Stimulated activated CD8-positive, alpha-beta memory T cell treated with anti-CD3 and anti-CD28 coated beads, Interleukin-7, amount 100 ng/mL, for 24 hours (primary cell): ENCODE measurements around the gene LGALS9C.
A peak's percentile ranks its signal among the peaks of the same experiment; 100 is the strongest.
"Not testable (repeated sequence)": the region's sequence is repeated elsewhere in the genome, so short reads cannot be mapped to it uniquely, and the experiment has no call there.

Experiments
- DNase-seq: peaks from one replicate; pipeline ENCODE4 v3.0.0-alpha.2; 2020; ENCODE audit warnings: low read depth

Gene LGALS9C

DNA sequence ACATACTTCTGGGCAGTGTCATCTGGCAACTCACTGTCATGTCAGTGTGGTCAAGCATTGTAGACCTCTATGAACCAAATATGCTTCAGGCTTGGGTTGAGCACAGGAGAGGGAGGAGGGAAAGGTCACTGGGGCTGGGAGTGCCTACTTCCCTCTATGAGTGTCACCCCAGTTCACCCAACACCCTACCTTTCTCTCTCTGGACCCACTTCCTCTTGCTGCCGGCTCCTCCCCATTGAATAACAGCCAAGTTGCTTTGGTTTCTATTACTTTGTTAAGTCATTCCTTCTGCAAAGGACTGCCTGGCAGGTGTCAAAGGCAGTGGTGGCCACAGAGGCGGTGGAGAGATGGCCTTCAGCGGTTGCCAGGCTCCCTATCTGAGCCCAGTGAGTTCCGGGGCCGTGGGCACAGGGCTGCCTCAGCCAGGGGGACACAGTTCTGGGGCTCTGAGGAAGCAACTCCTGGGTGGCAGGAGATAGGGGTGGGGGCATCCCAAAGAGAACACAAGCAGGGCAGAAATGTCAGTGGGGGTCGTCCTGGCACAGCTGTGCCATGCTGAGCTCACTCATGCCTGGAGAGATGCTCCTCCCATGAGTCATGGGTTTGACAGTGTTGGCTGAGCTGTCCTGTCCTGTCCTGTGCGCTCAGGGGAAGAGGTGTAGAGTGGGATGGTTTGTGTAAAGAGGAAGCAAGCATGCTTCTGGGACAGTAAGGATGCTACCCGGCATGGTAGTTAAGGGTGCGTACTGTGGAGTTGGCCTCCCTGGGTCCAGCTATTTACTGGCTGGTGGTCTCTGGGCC is at the start of gene LGALS9C:
TSS of gene LGALS9C (plus strand) at position 282 of the 801 bp plus-strand sequence. CDS start at position 348, 66 bp downstream.
- DNase-seq = not testable (repeated sequence)

DNA sequence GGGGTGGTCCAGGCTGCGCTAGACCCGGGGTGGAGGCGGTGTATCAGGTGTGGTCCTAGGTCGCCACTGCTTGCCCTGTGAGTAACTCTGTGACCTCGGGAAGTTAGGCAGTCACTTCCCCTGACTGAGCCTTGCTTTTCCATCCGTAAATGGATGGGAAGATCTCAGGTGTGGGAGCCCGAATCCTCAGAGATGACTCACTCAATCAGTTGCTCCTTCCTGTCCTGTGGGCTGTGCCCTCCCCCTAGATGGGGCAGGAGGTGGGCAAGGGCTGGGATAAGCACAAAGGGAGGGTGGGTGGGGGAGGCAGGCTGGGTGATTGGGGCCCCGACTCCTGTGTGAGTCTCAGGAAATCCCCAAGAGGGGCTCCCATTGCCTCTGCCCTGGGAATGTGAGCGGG is 44.4 kb upstream of the LGALS9C start:
- DNase-seq = not testable (repeated sequence)

DNA sequence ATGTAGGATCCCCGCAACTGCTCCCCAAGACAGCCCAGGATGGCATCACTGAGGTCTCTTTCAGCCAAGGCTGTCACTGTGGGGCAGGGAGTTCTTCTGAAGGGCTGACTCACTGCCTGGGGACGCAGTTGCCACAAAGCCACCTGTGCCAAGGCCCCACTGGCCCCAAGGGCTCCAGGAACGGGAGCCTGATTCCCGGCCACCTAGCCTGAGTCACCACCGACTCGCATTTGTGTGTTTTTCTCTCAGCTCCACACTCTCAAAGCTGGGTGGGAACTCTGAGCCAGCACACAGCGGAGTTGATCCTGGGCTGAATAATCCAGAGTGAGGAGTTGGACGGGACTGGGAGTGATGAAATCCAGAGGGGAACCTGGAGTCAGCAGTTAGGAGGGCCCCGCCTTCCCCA is 37.1 kb upstream of the LGALS9C start:
- DNase-seq = not testable (repeated sequence)

- peak; percentile 4 for DNase-seq
Measured at GRCh38 chr17:18442093-18442492, 34.5 kb upstream of the LGALS9C start.

DNA sequence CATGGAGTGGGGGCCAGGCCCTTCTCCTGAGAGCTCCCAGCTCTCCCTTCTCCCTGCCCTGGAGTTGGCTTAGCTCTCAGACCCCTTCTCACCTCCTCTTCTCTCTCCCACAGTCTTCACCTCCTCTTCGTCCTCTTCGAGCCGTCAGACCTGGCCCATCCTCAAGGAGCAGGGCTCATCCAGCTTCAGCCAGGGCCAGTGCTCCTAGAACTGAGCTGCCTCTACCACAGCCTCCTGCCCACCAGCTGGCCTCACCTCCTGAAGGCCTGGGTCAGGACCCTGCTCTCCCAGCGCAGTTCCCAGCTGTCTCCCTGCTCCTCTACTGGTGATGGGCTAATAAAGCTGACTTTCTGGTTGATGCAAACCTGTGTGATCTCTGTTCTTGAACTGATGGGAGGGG is 34.1 kb upstream of the LGALS9C start:
- not testable (repeated sequence) for DNase-seq

DNA sequence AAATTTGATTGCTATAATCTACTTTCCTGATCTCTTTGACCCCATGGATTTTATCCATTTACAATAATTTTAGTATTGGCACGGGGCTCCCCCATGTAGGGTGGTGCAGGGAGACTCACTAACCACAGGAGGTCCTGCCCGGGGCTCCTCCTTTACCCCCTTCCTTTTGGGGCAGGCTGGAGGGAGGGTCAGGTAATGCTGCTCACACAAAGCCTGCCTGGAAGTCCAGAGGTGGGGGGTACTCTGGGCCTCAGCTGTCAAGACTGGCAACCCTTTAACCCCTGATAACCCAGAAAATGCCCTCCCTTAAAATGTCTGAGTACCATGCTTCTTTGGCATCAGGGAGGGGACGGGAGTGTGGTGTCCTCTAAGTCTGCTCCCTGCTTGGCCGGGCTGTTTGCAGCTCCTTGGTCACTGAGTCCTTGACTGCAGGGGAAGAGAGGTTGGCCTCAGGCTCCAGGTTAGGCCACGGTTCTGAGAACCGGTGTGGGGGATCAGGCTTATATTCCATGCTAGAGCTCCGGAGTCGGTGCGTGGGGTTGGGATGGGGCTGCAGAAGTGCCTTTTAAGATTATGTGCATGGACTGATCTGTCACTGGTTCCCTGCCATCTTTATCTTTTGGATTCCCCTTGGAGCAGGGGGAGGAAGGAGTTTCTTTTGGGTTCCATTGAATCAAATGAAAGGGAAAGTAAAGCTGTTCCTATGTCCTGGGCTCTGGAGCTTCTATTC is 28.9 kb upstream of the LGALS9C start:
- not testable (repeated sequence) for DNase-seq

- DNase-seq = not testable (repeated sequence)
Measured at GRCh38 chr17:18448311-18448710, 28.3 kb upstream of the LGALS9C start.

GRCh38 chr17:18449833-18450232 is 26.8 kb upstream of the LGALS9C start:
- DNase-seq = not testable (repeated sequence)

DNA sequence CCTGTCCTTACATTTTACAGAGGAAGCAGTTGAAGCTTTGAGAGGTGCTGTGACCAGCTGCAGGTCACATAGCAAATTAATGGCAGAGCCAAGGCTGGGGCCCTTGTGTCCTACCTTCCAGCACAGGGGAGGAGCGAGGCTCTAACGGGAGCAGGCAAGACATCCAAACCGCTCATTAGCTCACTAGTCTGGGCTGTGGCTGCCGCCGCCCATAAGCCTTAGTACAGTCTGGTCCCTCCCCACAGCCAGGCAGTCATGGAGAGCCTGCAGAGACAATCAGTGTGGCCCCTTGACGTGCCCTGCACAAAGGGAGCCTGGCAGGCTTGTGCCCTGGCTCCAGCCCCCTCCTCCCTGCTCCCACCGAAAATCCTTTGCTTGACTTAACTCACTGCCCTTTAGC is 25.6 kb upstream of the LGALS9C start:
- DNase-seq = not testable (repeated sequence)

GRCh38 chr17:18451969-18452368 is 24.6 kb upstream of the LGALS9C start:
- DNase-seq = not testable (repeated sequence)

- not testable (repeated sequence) for DNase-seq
Measured at GRCh38 chr17:18459035-18459434, 17.6 kb upstream of the LGALS9C start.

DNA sequence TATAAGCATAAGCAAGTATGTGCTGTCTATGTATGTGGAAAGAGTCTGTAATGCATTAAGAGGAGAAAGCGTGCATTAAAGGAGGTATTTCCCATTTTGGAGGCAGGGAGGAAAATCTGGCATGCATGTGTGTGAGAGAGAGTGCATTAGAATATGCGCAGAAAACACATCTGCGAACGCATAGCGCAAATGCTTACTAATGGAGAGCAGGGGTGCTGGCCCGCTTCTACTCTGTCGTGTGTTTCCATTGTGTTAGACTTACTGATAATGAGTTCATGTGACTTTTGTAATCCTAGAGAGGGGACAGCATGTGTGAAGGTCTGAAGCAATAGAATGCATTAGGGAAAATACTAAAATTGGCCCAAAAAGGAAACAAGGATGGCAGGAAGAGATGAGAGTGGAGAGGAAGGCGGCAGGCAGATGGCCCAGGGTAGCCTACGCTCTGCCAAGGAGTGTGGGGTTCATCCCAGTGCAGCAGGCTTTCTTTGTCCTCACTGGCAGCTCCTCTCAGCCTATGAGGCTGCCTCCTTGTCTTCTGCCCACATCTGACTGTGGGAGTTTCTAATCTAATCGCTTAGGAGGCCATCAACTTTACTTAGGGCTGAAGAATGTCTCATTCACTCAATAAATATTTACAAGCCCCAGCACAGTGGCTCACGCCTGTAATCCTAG is 12.6 kb upstream of the LGALS9C start:
- DNase-seq = not testable (repeated sequence)

GRCh38 chr17:18466250-18466983 is 10.2 kb upstream of the LGALS9C start:
- not testable (repeated sequence) for DNase-seq

DNA sequence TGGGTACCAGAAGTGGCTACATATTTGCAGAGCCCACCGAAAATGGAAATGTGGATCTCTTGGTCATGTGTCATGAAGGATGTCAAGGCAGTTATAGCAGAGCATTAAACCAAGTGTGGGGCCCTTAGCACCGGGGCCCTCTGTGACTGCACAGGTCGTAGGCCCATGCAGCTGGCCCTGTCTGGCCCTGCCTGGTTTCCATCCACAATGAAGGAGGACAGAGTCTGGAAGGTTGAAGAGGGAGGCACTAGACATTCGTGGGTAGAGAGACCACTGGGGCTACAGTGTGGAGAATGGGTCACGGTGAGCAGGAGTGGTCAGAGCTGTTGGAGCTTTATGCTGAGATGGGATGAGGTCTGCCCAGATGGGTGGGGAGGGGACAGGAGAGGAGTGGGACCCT is 9.6 kb upstream of the LGALS9C start:
- not testable (repeated sequence) for DNase-seq

DNA sequence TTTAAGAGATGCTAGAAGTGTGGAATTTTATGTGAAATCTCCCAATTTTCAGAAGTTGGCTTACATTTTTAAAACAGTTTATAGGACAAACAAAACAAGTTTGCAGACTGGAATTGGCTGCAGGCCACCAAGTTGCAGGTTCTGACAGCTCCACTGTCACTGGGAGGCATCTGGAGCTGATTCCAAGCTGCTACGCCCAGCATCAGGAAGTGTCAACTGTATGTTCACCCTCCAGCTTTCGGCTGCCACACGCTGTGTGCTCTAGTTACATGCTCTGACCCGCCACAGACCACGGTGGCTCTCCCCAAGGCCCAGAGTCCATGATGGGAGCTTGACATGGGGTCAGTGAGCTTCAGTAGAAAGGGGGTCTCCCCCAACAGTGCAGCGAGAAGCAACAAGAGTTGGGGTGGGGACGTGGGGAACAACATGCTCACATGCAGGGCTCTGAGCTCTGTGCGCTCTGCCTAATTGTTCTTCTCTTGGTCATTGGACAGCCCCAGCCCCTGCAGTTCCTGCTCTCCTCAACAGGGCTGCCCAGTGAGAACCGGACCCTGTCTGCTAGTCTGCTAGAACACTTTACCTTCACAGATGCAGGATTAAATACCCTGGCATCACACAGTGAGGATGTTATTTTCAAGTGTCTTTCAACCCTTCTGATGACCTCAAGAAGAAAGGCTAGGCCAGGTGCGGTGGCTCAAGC is 8.0 kb upstream of the LGALS9C start:
- not testable (repeated sequence) for DNase-seq

DNA sequence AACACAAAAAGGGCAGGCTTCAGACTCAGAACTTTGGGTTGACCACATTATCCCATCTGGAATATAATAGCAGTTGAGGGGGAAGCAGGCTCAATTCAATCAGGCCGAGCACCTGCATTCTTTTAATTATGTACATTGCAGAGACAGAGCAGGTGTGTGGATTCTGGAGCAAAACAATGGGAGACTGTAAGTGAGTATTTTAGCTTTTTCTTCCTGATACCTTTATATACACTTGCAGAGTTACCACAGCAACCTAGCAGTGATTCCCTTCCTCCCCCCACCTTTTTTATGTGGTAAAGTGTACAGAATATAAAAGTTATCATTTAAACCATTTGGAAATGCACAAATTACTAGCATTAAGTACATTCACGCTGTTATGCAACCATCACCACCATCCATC is 6.8 kb upstream of the LGALS9C start:
- DNase-seq = not testable (repeated sequence)

DNA sequence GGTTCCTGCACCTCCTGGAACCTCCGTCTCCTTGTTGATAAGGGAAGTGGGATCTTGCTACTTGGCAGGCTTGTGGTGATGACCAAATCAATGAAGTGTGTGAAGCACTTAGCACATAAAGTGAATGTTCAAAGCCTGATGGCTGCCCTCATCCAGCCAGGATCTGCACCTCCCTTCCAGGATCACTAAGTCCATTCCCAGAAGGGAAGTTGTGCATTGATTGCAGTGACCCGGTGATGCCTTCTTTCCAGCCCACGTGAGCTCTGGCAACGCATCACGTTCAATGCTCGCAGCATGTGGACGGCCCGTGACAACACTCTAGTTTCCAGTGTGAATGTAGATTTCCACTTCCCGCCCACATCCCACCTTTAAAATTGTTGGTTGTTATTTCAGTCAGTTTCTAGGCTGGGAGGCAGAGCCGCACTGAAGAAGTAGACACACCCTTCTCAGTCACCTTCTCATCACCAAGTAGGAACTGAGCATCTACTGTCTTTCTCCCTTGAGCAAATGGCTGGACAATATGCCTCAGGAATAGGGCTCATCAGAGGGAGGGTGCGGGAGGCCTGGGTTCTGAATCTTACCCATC is 6.2 kb upstream of the LGALS9C start:
- DNase-seq = not testable (repeated sequence)

DNA sequence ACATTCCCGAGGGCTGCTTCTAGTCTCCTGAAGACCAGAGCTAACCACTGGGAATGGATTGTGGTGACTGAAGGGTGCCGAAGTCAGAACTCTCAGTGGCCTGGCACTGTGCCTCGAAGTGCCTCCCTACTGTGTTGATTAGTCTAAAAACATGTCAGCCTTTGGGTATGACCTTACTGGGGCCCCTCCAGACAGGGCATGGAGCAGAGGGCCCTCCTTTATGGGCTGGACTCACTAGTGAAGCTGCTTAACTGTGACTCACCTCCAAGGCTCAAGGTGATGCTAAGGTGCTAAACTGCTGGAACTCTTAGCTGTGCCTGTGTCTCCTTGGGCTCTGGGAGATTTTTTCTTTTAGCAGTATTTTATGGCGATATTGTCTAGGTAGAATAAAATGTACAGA is 2.6 kb upstream of the LGALS9C start:
- not testable (repeated sequence) for DNase-seq

DNA sequence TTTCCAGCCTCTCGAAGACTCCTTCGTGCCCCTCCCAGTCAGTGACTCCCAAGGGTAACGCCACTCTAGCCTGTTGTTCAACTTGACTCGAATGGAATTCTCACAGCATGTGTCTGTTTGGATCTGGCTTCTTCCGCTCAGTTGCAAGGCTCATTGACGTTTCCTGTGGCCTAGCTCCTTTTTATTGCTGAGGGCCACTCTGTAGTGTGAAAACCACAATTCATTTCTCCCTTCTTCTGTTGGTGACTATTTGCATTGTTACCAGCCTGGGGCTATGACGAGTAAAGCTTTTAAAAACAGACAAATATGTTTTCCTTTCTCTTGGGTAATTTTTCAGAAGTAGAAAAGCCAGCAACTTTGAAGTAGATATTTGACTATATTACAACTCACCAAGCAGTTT is 1.8 kb upstream of the LGALS9C start:
- not testable (repeated sequence) for DNase-seq

DNA sequence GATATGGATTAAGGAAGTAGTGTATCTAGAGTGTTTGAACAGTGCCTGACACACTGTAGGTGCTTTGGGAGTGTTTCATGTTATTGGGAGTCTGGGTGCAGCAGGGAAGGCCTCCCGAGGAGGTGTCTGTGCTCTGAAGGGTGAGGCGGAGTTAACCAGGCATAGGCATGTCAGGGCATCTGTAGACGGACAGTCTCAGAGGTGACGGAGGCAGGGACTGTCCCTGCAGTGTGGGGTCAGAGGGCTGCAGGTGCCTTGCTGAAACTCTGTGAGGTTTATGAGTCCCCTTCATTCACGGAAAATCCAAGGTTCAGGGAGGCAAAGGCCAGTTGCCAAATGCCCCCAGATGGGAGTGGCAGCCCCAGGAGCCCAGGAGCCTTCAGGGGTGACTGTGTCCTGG is 778 bp downstream of the LGALS9C start:
- DNase-seq = not testable (repeated sequence)

GRCh38 chr17:18478362-18478761 is 1.8 kb downstream of the LGALS9C start:
- not testable (repeated sequence) for DNase-seq
